Gastroesophageal sphincter (tissue), 3 donors: ENCODE measurements around the gene FAT1.

Experiments
- CTCF ChIP-seq, 4 experiments: fragments of 200-600 bp in 2 of 4; fragments of 450-650 bp in 2 of 4; sonication (generic) in 1 of 4; IDR thresholded peaks; one replicate each; pipeline ENCODE4 v1.5.1; 2017 to 2019; ENCODE audit warnings: antibody characterized with exemption in 4 of 4, mild to moderate bottlenecking in 2 of 4, moderate library complexity in 2 of 4
- EP300 ChIP-seq: sonication (generic); formaldehyde crosslinking; IDR thresholded peaks from one replicate; pipeline ENCODE4 v1.6.1; 2017; ENCODE audit warnings: antibody characterized with exemption, mild to moderate bottlenecking
- POLR2A ChIP-seq, 2 donors: fragments of 450-650 bp; IDR thresholded peaks; one replicate each; pipeline ENCODE4 v1.6.1; 2017; ENCODE audit warnings: antibody characterized with exemption in 2 of 2, mild to moderate bottlenecking in 2 of 2, moderate library complexity in 1 of 2
- POLR2AphosphoS5 ChIP-seq: sonication (generic); formaldehyde crosslinking; IDR thresholded peaks from one replicate; pipeline ENCODE4 v1.6.1; 2017; ENCODE audit warnings: antibody characterized with exemption

GRCh38 chr4:186657764-186658163 is 65.9 kb downstream of the FAT1 start:
- TF ChIP-seq CTCF (IDR thresholded peaks at IDR 0.05), result no peak
- no peak for TF ChIP-seq POLR2AphosphoS5
- no peak for TF ChIP-seq POLR2A (IDR thresholded peaks at IDR 0.05)
- no peak for TF ChIP-seq EP300
